Osteocyte (in vitro differentiated cells): ENCODE data around the gene TSPAN3. TPM values are rescaled to one million over a fixed set of nuclear protein-coding genes. Genes with fewer than 3 reads are reported as not detected.

Experiments used
- DNase-seq: peaks from one replicate; pipeline ENCODE4 v3.0.0; 2021; ENCODE audit warnings: mixed read lengths; ENCODE audit not compliant: unreplicated experiment; ENCODE audit errors: extremely low spot score
- H3K27ac Mint-ChIP-seq: one replicate; pipeline ENCODE4 v1.8.0; 2021; ENCODE audit warnings: mild to moderate bottlenecking, mixed read lengths; ENCODE audit not compliant: unreplicated experiment
- H3K27me3 Mint-ChIP-seq: one replicate; pipeline ENCODE4 v1.8.0; 2021; ENCODE audit warnings: mixed read lengths; ENCODE audit not compliant: unreplicated experiment
- H3K36me3 Mint-ChIP-seq: one replicate; pipeline ENCODE4 v1.8.0; 2021; ENCODE audit warnings: mixed read lengths; ENCODE audit not compliant: unreplicated experiment
- H3K4me1 Mint-ChIP-seq: one replicate; pipeline ENCODE4 v1.8.0; 2021; ENCODE audit warnings: mixed read lengths; ENCODE audit not compliant: unreplicated experiment
- H3K4me3 Mint-ChIP-seq: one replicate; pipeline ENCODE4 v1.8.0; 2021; ENCODE audit warnings: mild to moderate bottlenecking, moderate library complexity, mixed read lengths; ENCODE audit not compliant: unreplicated experiment
- H3K9me3 Mint-ChIP-seq: one replicate; pipeline ENCODE4 v1.8.0; 2021; ENCODE audit warnings: mixed read lengths; ENCODE audit not compliant: unreplicated experiment
- CTCF ChIP-seq: fragments of 200-600 bp; sonication (generic); IDR thresholded peaks from 2 replicates; pipeline ENCODE4 v1.5.0; 2021; ENCODE audit warnings: antibody characterized with exemption, mild to moderate bottlenecking, moderate library complexity
- total RNA-seq: library from RNA; stranded (reverse); gene quantifications from 2 replicates; pipeline ENCODE4 v1.2.1, GENCODE V29; 2021

Gene TSPAN3
- total RNA-seq, 1 donor from 2014 or later: 296 TPM

- no peak overlapping the region for H3K27ac Mint-ChIP-seq
- H3K4me1 Mint-ChIP-seq: peaks cover 16% of the 10 kb centered on the region
- no peak for DNase-seq
- H3K9me3 Mint-ChIP-seq: no peaks in the 10 kb centered on the region
- H3K4me3 Mint-ChIP-seq: no peak overlapping the region
- no peaks in the 10 kb centered on the region for H3K27me3 Mint-ChIP-seq
- TF ChIP-seq CTCF: no peak
- H3K36me3 Mint-ChIP-seq: peaks cover 30% of the 10 kb centered on the region
These were observed 42.1 kb upstream of the TSPAN3 start for GRCh38 chr15:77112838-77113504.

GRCh38 chr15:77111789-77112188 is 40.9 kb upstream of the TSPAN3 start:
- peaks cover 25% of the 10 kb centered on the region for H3K4me1 Mint-ChIP-seq
- TF ChIP-seq CTCF: no peak
- peaks cover 30% of the 10 kb centered on the region for H3K36me3 Mint-ChIP-seq
- no peak for DNase-seq
- H3K27ac Mint-ChIP-seq: no peak overlapping the region
- no peaks in the 10 kb centered on the region for H3K27me3 Mint-ChIP-seq
- no peak overlapping the region for H3K4me3 Mint-ChIP-seq
- H3K9me3 Mint-ChIP-seq: no peaks in the 10 kb centered on the region

- H3K36me3 Mint-ChIP-seq: peaks cover 11% of the 10 kb centered on the region
These were observed 36.8 kb upstream of the TSPAN3 start for GRCh38 chr15:77107531-77108355.

GRCh38 chr15:77107068-77107467 is 36.2 kb upstream of the TSPAN3 start:
- Mint-ChIP-seq H3K4me1 (peaks cover 32% of the 10 kb centered on the region), H3K27me3 (no peaks in the 10 kb centered on the region)

More at GRCh38 chr15:77107531-77108355, 36.8 kb upstream of the TSPAN3 start:
- peak overlapping the region; percentile 83 for H3K27ac Mint-ChIP-seq
- no peaks in the 10 kb centered on the region for H3K9me3 Mint-ChIP-seq
- no peak overlapping the region for H3K4me3 Mint-ChIP-seq
- H3K4me1 Mint-ChIP-seq: peaks cover 32% of the 10 kb centered on the region
- H3K27me3 Mint-ChIP-seq: no peaks in the 10 kb centered on the region
- DNase-seq: no peak
- peak; percentile 78 for TF ChIP-seq CTCF

More at GRCh38 chr15:77107068-77107467, 36.2 kb upstream of the TSPAN3 start:
- Mint-ChIP-seq H3K36me3 (peaks cover 9% of the 10 kb centered on the region), H3K9me3 (no peaks in the 10 kb centered on the region), H3K27ac (peak overlapping the region; percentile 83), H3K4me3 (no peak overlapping the region)
- no peak for TF ChIP-seq CTCF
- DNase-seq: no peak
